GM23248 (cell line): Measurements from ENCODE around the gene DGKI. TPM values are rescaled to one million over a fixed set of nuclear protein-coding genes. Genes with fewer than 3 reads are reported as not detected.
A peak's percentile ranks its signal among the peaks of the same experiment; 100 is the strongest.

Experiments
- DNase-seq: peaks from one replicate; pipeline ENCODE4 v3.0.0-alpha.2; 2015
- H2AFZ ChIP-seq: fragments of 200-600 bp; sonication (generic); 2 replicates; pipeline ENCODE4 v1.6.1; 2016; ENCODE audit warnings: antibody characterized with exemption
- H3F3A ChIP-seq: fragments of 200-600 bp; sonication (generic); 2 replicates; pipeline ENCODE4 v1.6.1; 2016; ENCODE audit warnings: mild to moderate bottlenecking, antibody characterized with exemption, mixed run types; ENCODE audit not compliant: insufficient read depth
- H3K27ac ChIP-seq: fragments of 200-600 bp; sonication (generic); 2 replicates; pipeline ENCODE4 v1.5.1; 2016; ENCODE audit warnings: mild to moderate bottlenecking
- H3K27me3 ChIP-seq: fragments of 200-600 bp; sonication (generic); replicated peaks from 2 replicates; pipeline ENCODE4 v1.6.1; 2016; ENCODE audit warnings: mild to moderate bottlenecking; ENCODE audit not compliant: insufficient read depth
- H3K36me3 ChIP-seq: fragments of 200-600 bp; sonication (generic); 2 replicates; pipeline ENCODE4 v1.6.1; 2016; ENCODE audit warnings: low read depth, mild to moderate bottlenecking
- H3K4me1 ChIP-seq: fragments of 200-600 bp; sonication (generic); 2 replicates; pipeline ENCODE4 v1.6.1; 2016; ENCODE audit warnings: mild to moderate bottlenecking; ENCODE audit not compliant: insufficient read depth
- H3K4me2 ChIP-seq: fragments of 200-600 bp; sonication (generic); one replicate; pipeline ENCODE4 v1.6.1; 2016; ENCODE audit warnings: mild to moderate bottlenecking; ENCODE audit not compliant: unreplicated experiment
- H3K4me3 ChIP-seq: fragments of 200-600 bp; sonication (generic); 2 replicates; pipeline ENCODE4 v1.5.1; 2016; ENCODE audit warnings: mild to moderate bottlenecking
- H3K79me2 ChIP-seq: fragments of 200-600 bp; sonication (generic); 2 replicates; pipeline ENCODE4 v1.6.1; 2016; ENCODE audit warnings: mild to moderate bottlenecking; ENCODE audit not compliant: insufficient read depth
- H3K9ac ChIP-seq: fragments of 200-600 bp; sonication (generic); 2 replicates; pipeline ENCODE4 v1.6.1; 2016; ENCODE audit warnings: mild to moderate bottlenecking
- H3K9me2 ChIP-seq: fragments of 200-600 bp; sonication (generic); 2 replicates; pipeline ENCODE4 v1.6.1; 2016; ENCODE audit warnings: mixed run types, mild to moderate bottlenecking, moderate library complexity; ENCODE audit not compliant: insufficient read depth
- H3K9me3 ChIP-seq: fragments of 200-600 bp; sonication (generic); one replicate; pipeline ENCODE4 v1.6.1; 2017; ENCODE audit warnings: low read depth
- H4K20me1 ChIP-seq: fragments of 200-600 bp; sonication (generic); 2 replicates; pipeline ENCODE4 v1.6.0; 2016; ENCODE audit not compliant: insufficient read depth
- EZH2 ChIP-seq: fragments of 200-600 bp; sonication (generic); IDR thresholded peaks from 2 replicates; pipeline ENCODE4 v1.6.1; 2018; ENCODE audit warnings: antibody characterized with exemption, mild to moderate bottlenecking; ENCODE audit not compliant: insufficient read depth, poor library complexity, severe bottlenecking
- EZH2phosphoT487 ChIP-seq: fragments of 200-600 bp; sonication (generic); IDR thresholded peaks from 2 replicates; pipeline ENCODE4 v1.6.1; 2018; ENCODE audit warnings: antibody characterized with exemption, moderate library complexity, mild to moderate bottlenecking, low read depth; ENCODE audit not compliant: insufficient read depth
- WGBS, 2 experiments: methylation state at CpG; one replicate each; pipeline ENCODE4 v1.1.6; 2015 to 2017; ENCODE audit warnings: low lambda C conversion rate in 2 of 2, low coverage in 1 of 2; ENCODE audit errors: missing lambda C conversion rate in 2 of 2; 5-methylcytosine and 5-hydroxymethylcytosine counted together
- in situ Hi-C: fragments of 300-500 bp; cut with MboI; formaldehyde crosslinking; loops from 2 replicates; pipeline ENCODE4 v1.15.0; 2020
- polyA plus RNA-seq: library from polyadenylated mRNA; unstranded; fragments of >200 nt; fragmentation: Nextera tagmentation; extraction: Ambion mirVana; gene quantifications from 2 replicates; pipeline ENCODE4 v1.2.1, GENCODE V29; 2016
- total RNA-seq: library from RNA; depleted of rRNA; stranded (reverse); fragments of >200 nt; shearing (Covaris generic); gene quantifications from 2 replicates; pipeline ENCODE4 v1.2.3, GENCODE V29; 2014

Gene DGKI
- total and polyA plus RNA-seq, 2 experiments from 2014 or later, result 5.4 to 25.9 TPM

GRCh38 chr7:137521451-137521850 lies 325.3 kb downstream of the DGKI start:
- in situ Hi-C loops, result no loop called here
- Histone ChIP-seq H3K4me2 (no peak overlapping the region), H3K27ac (no peak overlapping the region), H2AFZ (no peak overlapping the region), H3K9me3 (no peaks in the 10 kb centered on the region), H3F3A (no peaks in the 10 kb centered on the region), H3K27me3 (no peaks in the 10 kb centered on the region), H3K4me1 (peaks cover 10% of the 10 kb centered on the region), H3K79me2 (no peaks in the 10 kb centered on the region), H3K36me3 (peaks cover 11% of the 10 kb centered on the region), H3K4me3 (no peak overlapping the region), H3K9me2 (no peaks in the 10 kb centered on the region), H4K20me1 (no peaks in the 10 kb centered on the region), H3K9ac (no peak overlapping the region)
- TF ChIP-seq EZH2phosphoT487 (no peak), EZH2 (no peak)
- 81 to 91% methylated on average over 5 of the region's 5 CpGs for WGBS, 2 experiments
- no peak for DNase-seq

DNA sequence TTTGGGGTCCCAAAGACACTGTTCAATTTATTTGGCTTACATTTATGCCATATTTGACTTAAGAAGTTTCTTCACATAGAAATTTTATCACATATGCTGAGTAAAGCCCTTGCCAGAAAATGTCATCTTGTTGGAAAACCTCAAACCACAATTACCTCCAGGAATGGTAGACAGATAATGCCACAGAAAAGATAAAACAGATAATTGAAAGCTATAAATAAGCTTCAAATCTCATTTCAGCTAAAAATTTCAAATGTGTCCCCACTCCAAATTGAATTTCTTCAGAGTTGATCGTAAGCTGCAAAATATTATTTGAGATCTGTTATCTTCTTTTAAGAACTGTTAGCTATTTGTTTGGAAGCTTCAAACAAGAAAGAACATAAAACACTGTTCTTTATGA lies 326.8 kb downstream of the DGKI start:
- H3K27me3 ChIP-seq, result no peaks in the 10 kb centered on the region
- no peaks in the 10 kb centered on the region for H4K20me1 ChIP-seq
- no peak overlapping the region for H2AFZ ChIP-seq
- H3K4me2 ChIP-seq, result no peak overlapping the region
- H3K4me1 ChIP-seq, result peaks cover 10% of the 10 kb centered on the region
- H3K9me3 ChIP-seq, result no peaks in the 10 kb centered on the region
- TF ChIP-seq EZH2 (no peak), EZH2phosphoT487 (no peak)
- H3K4me3 ChIP-seq, result no peak overlapping the region
- H3K9me2 ChIP-seq, result no peaks in the 10 kb centered on the region
- no peak overlapping the region for H3K27ac ChIP-seq
- in situ Hi-C loops, result no loop called here
- H3K36me3 ChIP-seq, result peaks cover 11% of the 10 kb centered on the region
- H3K79me2 ChIP-seq, result no peaks in the 10 kb centered on the region
- DNase-seq, result peak; percentile 20
- 80% methylated on average over 1 of the region's 1 CpG for WGBS, 2 experiments
- H3K9ac ChIP-seq, result no peak overlapping the region
- no peaks in the 10 kb centered on the region for H3F3A ChIP-seq

- Histone ChIP-seq H3K27ac (no peak overlapping the region), H3F3A (no peaks in the 10 kb centered on the region), H3K36me3 (peaks cover 11% of the 10 kb centered on the region), H3K9me3 (no peaks in the 10 kb centered on the region), H3K4me2 (no peak overlapping the region), H3K4me3 (no peak overlapping the region), H3K27me3 (no peaks in the 10 kb centered on the region), H3K9ac (no peak overlapping the region), H3K4me1 (peaks cover 10% of the 10 kb centered on the region), H2AFZ (no peak overlapping the region), H3K79me2 (no peaks in the 10 kb centered on the region), H3K9me2 (no peaks in the 10 kb centered on the region), H4K20me1 (no peaks in the 10 kb centered on the region)
- TF ChIP-seq EZH2, result no peak
- no peak for TF ChIP-seq EZH2phosphoT487
- WGBS, 2 experiments, result 80 to 82% methylated on average over 4 of the region's 4 CpGs
- DNase-seq, result no peak
- in situ Hi-C loops, result no loop called here
Observed at GRCh38 chr7:137519181-137519691, 327.5 kb downstream of the DGKI start.

- Histone ChIP-seq H3K79me2 (no peaks in the 10 kb centered on the region), H3K27me3 (no peaks in the 10 kb centered on the region), H3F3A (peaks cover 23% of the 10 kb centered on the region), H3K4me1 (peaks cover 26% of the 10 kb centered on the region), H3K27ac (no peak overlapping the region), H3K4me2 (no peak overlapping the region), H3K9me2 (no peaks in the 10 kb centered on the region), H2AFZ (no peak overlapping the region), H3K4me3 (no peak overlapping the region), H3K9me3 (no peaks in the 10 kb centered on the region), H3K9ac (no peak overlapping the region), H4K20me1 (no peaks in the 10 kb centered on the region), H3K36me3 (no peaks in the 10 kb centered on the region)
- 55 to 60% methylated on average over 2 of the region's 2 CpGs for WGBS, 2 experiments
- TF ChIP-seq EZH2, result no peak
- no peak for TF ChIP-seq EZH2phosphoT487
- DNase-seq, result no peak
- in situ Hi-C loops, result no loop called here
Observed at GRCh38 chr7:137513091-137513490, 333.7 kb downstream of the DGKI start.

DNA sequence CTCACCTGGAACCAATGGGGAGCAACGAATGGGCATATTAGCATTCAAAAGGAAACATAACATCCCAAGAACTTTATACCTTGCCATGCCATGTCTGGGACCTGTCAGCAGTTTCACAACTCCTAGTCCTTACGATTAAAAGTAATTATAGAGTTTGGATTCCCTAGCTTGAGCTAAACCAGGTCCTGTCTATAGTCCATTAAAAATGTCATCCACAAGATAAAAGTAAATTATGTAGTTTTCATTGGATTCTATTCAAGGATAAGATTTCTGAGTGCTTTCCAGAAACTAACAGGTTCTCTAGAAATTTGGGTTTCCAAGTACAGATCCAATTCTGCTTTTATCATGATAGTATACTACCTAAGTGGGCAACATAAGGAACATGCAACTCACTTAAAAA lies 339.7 kb downstream of the DGKI start:
- no peaks in the 10 kb centered on the region for H3K79me2 ChIP-seq
- no peaks in the 10 kb centered on the region for H3K9me3 ChIP-seq
- H3K4me3 ChIP-seq, result no peak overlapping the region
- no peaks in the 10 kb centered on the region for H3K27me3 ChIP-seq
- peaks cover 32% of the 10 kb centered on the region for H3K4me1 ChIP-seq
- no peak for DNase-seq
- peaks cover 24% of the 10 kb centered on the region for H3F3A ChIP-seq
- H2AFZ ChIP-seq, result no peak overlapping the region
- no peak overlapping the region for H3K9ac ChIP-seq
- no peak for TF ChIP-seq EZH2phosphoT487
- TF ChIP-seq EZH2, result no peak
- no peaks in the 10 kb centered on the region for H4K20me1 ChIP-seq
- H3K36me3 ChIP-seq, result 0 out of 2 replicates have a peak, but pooled peaks cover 5% of the 10 kb centered on the region
- no peaks in the 10 kb centered on the region for H3K9me2 ChIP-seq
- 33 to 41% methylated on average over 2 of the region's 2 CpGs for WGBS, 2 experiments
- no peak overlapping the region for H3K27ac ChIP-seq
- in situ Hi-C loops, result no loop called here
- H3K4me2 ChIP-seq, result no peak overlapping the region
